ENCODE data around the gene CFAP69.

CFAP69 gene

GRCh38 chr7:90213521-90213920 lies 31.5 kb upstream of the CFAP69 start:
- FAIRE-seq, result no peak
- TF ChIP-seq POLR2A (IDR thresholded peaks at IDR 0.05; ENCODE audit: low read depth, low read length) (no peak), POU2F2 (IDR thresholded peaks at IDR 0.05; ENCODE audit: low read depth, low read length) (no peak), SPI1 (IDR thresholded peaks at IDR 0.05; ENCODE audit: low read depth, low read length) (no peak), TAF1 (IDR thresholded peaks at IDR 0.05; ENCODE audit: low read depth, low read length) (no peak), PAX5 (IDR thresholded peaks at IDR 0.05; ENCODE audit: insufficient read depth, low read length, severe bottlenecking) (no peak), POLR2AphosphoS5 (IDR thresholded peaks at IDR 0.05; ENCODE audit: low read depth, low read length) (no peak)

GRCh38 chr7:90216080-90216674 lies 28.8 kb upstream of the CFAP69 start:
- TF ChIP-seq POLR2A (IDR thresholded peaks at IDR 0.05; ENCODE audit: low read depth, low read length) (no peak), POLR2AphosphoS5 (IDR thresholded peaks at IDR 0.05; ENCODE audit: low read depth, low read length) (no peak), TAF1 (IDR thresholded peaks at IDR 0.05; ENCODE audit: low read depth, low read length) (no peak), POU2F2 (IDR thresholded peaks at IDR 0.05; ENCODE audit: low read depth, low read length) (no peak), SPI1 (IDR thresholded peaks at IDR 0.05; ENCODE audit: low read depth, low read length) (no peak), PAX5 (IDR thresholded peaks at IDR 0.05; ENCODE audit: insufficient read depth, low read length, severe bottlenecking) (no peak)
- FAIRE-seq, result no peak
- DNase-seq (ENCODE audit: insufficient read length, low spot score), result no peak

More at GRCh38 chr7:90213521-90213920, 31.5 kb upstream of the CFAP69 start:
- no peak for DNase-seq (ENCODE audit: insufficient read length, low spot score)

DNA sequence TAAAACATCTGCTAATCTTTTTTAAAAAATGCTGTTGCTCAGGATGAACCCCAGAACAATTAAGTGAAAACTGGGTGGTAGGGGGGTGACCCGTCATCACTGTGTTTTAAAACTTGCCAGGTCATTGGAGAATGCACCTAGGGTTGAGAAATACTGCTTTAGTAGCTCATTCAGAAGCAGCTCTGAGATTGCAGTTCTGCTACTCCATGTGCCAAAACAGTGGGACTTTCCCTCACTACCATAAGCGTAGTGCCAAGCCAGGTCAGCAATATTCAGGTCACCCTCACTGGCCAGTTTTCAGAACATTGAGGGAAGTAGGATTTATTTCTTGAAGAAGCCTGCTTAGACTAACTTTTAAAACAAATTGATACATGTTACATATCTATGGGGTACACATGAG lies 28.2 kb upstream of the CFAP69 start:
- no peak for DNase-seq (ENCODE audit: insufficient read length, low spot score)
- FAIRE-seq, result no peak

GRCh38 chr7:90222390-90222789 lies 22.6 kb upstream of the CFAP69 start:
- DNase-seq (ENCODE audit: insufficient read length, low spot score) (no peak), FAIRE-seq (no peak)
- TF ChIP-seq POLR2A (IDR thresholded peaks at IDR 0.05; ENCODE audit: low read depth, low read length) (no peak), PAX5 (IDR thresholded peaks at IDR 0.05; ENCODE audit: insufficient read depth, low read length, severe bottlenecking) (no peak), POU2F2 (IDR thresholded peaks at IDR 0.05; ENCODE audit: low read depth, low read length) (no peak), TAF1 (IDR thresholded peaks at IDR 0.05; ENCODE audit: low read depth, low read length) (no peak), POLR2AphosphoS5 (IDR thresholded peaks at IDR 0.05; ENCODE audit: low read depth, low read length) (no peak), SPI1 (IDR thresholded peaks at IDR 0.05; ENCODE audit: low read depth, low read length) (no peak)

More for the DNA sequence above, 28.2 kb upstream of the CFAP69 start:
- TF ChIP-seq SPI1 (IDR thresholded peaks at IDR 0.05; ENCODE audit: low read depth, low read length) (no peak), TAF1 (IDR thresholded peaks at IDR 0.05; ENCODE audit: low read depth, low read length) (no peak), POLR2A (IDR thresholded peaks at IDR 0.05; ENCODE audit: low read depth, low read length) (no peak)

DNA sequence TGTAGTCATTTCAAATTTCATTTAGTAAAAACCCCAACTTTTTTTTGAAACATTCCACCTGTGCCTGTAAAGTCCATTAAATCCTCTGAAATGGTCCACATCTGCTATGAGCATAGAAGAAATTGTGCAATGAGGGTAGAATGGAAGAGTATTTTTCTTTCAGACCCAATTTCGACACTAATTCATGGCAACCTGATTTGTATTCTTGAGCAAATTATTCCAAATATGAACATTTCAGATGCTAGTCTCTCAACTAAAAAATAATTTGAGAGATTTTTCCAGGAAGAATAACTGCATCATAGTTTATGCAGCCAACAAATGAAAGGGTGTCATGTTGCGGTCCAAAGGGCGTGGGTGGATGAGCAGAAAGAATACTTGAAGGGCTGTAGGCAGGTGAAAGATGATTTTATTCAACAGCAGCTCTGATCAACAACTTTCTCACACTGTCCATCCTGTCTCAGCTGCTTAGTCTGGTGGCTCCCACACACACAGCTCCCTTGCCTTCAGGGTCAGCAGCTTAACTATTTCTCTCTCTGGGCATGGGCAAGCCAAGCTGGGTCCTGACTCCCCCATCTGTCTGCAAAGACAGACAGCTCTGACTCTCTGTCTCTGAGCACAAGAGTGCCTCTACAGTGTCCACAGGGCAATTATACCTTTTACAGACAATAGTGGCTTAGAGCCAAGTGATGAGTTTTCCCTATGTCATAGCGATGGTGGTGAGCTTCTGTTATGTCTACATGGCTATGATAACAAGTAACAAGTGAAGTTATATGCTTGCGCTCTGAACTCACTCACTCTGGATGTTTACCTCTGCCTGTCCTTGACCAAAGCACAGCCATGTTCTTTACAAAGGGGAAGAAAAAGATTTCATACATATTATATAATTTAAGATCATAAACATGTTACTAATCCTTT lies 21.9 kb upstream of the CFAP69 start:
- DNase-seq (ENCODE audit: insufficient read length, low spot score), result no peak
- no peak for FAIRE-seq
- no peak for TF ChIP-seq SPI1 (IDR thresholded peaks at IDR 0.05; ENCODE audit: low read depth, low read length)
- TF ChIP-seq PAX5 (IDR thresholded peaks at IDR 0.05; ENCODE audit: insufficient read depth, low read length, severe bottlenecking), result no peak
- no peak for TF ChIP-seq POLR2A (IDR thresholded peaks at IDR 0.05; ENCODE audit: low read depth, low read length)
- no peak for TF ChIP-seq TAF1 (IDR thresholded peaks at IDR 0.05; ENCODE audit: low read depth, low read length)
- TF ChIP-seq POU2F2 (IDR thresholded peaks at IDR 0.05; ENCODE audit: low read depth, low read length), result no peak
- no peak for TF ChIP-seq POLR2AphosphoS5 (IDR thresholded peaks at IDR 0.05; ENCODE audit: low read depth, low read length)

GRCh38 chr7:90224195-90224594 lies 20.8 kb upstream of the CFAP69 start:
- FAIRE-seq, result peak; percentile 43
- no peak for TF ChIP-seq SPI1 (IDR thresholded peaks at IDR 0.05; ENCODE audit: low read depth, low read length)
- no peak for TF ChIP-seq POLR2A (IDR thresholded peaks at IDR 0.05; ENCODE audit: low read depth, low read length)
- TF ChIP-seq PAX5 (IDR thresholded peaks at IDR 0.05; ENCODE audit: insufficient read depth, low read length, severe bottlenecking), result no peak
- TF ChIP-seq TAF1 (IDR thresholded peaks at IDR 0.05; ENCODE audit: low read depth, low read length), result no peak
- no peak for TF ChIP-seq POU2F2 (IDR thresholded peaks at IDR 0.05; ENCODE audit: low read depth, low read length)
- no peak for TF ChIP-seq POLR2AphosphoS5 (IDR thresholded peaks at IDR 0.05; ENCODE audit: low read depth, low read length)
- no peak for DNase-seq (ENCODE audit: insufficient read length, low spot score)

- TF ChIP-seq POLR2AphosphoS5 (IDR thresholded peaks at IDR 0.05; ENCODE audit: low read depth, low read length) (no peak), TAF1 (IDR thresholded peaks at IDR 0.05; ENCODE audit: low read depth, low read length) (no peak), POLR2A (IDR thresholded peaks at IDR 0.05; ENCODE audit: low read depth, low read length) (no peak), PAX5 (IDR thresholded peaks at IDR 0.05; ENCODE audit: insufficient read depth, low read length, severe bottlenecking) (no peak)
- FAIRE-seq, result no peak
Observed at GRCh38 chr7:90225181-90225580, 19.8 kb upstream of the CFAP69 start.

GRCh38 chr7:90225601-90226000 lies 19.4 kb upstream of the CFAP69 start:
- DNase-seq (ENCODE audit: insufficient read length, low spot score) (no peak), FAIRE-seq (no peak)
- TF ChIP-seq SPI1 (IDR thresholded peaks at IDR 0.05; ENCODE audit: low read depth, low read length), result no peak
- TF ChIP-seq PAX5 (IDR thresholded peaks at IDR 0.05; ENCODE audit: insufficient read depth, low read length, severe bottlenecking), result no peak
- TF ChIP-seq POLR2AphosphoS5 (IDR thresholded peaks at IDR 0.05; ENCODE audit: low read depth, low read length), result no peak
- no peak for TF ChIP-seq POU2F2 (IDR thresholded peaks at IDR 0.05; ENCODE audit: low read depth, low read length)
- TF ChIP-seq POLR2A (IDR thresholded peaks at IDR 0.05; ENCODE audit: low read depth, low read length), result no peak
- no peak for TF ChIP-seq TAF1 (IDR thresholded peaks at IDR 0.05; ENCODE audit: low read depth, low read length)

More at GRCh38 chr7:90225181-90225580, 19.8 kb upstream of the CFAP69 start:
- no peak for DNase-seq (ENCODE audit: insufficient read length, low spot score)

- FAIRE-seq (no peak), DNase-seq (ENCODE audit: insufficient read length, low spot score) (no peak)
Observed at GRCh38 chr7:90227259-90227658, 17.7 kb upstream of the CFAP69 start.

More at GRCh38 chr7:90227259-90227658, 17.7 kb upstream of the CFAP69 start:
- TF ChIP-seq POLR2A (IDR thresholded peaks at IDR 0.05; ENCODE audit: low read depth, low read length) (no peak), SPI1 (IDR thresholded peaks at IDR 0.05; ENCODE audit: low read depth, low read length) (no peak), POU2F2 (IDR thresholded peaks at IDR 0.05; ENCODE audit: low read depth, low read length) (no peak), POLR2AphosphoS5 (IDR thresholded peaks at IDR 0.05; ENCODE audit: low read depth, low read length) (no peak), TAF1 (IDR thresholded peaks at IDR 0.05; ENCODE audit: low read depth, low read length) (no peak), PAX5 (IDR thresholded peaks at IDR 0.05; ENCODE audit: insufficient read depth, low read length, severe bottlenecking) (no peak)

Data from GM12891 (cell line).